WTC11 (cell line): Measurements from ENCODE around the gene GAS5.

Experiments
- ATF3 ChIP-seq: sonication (generic); formaldehyde crosslinking; conservative IDR thresholded peaks from 2 replicates; pipeline ENCODE4 v1.8.1; 2022; ENCODE audit warnings: mild to moderate bottlenecking, missing genetic modification reagents
- FOXK1 ChIP-seq: sonication (generic); formaldehyde crosslinking; IDR thresholded peaks from 2 replicates; pipeline ENCODE4 v1.8.0; 2022; ENCODE audit warnings: mild to moderate bottlenecking, moderate library complexity, missing genetic modification reagents
- IRF2 ChIP-seq: sonication (generic); formaldehyde crosslinking; IDR thresholded peaks from 2 replicates; pipeline ENCODE4 v1.8.0; 2022; ENCODE audit warnings: low read depth, missing genetic modification reagents, borderline replicate concordance
- MYBL2 ChIP-seq: sonication (generic); formaldehyde crosslinking; IDR thresholded peaks from 2 replicates; pipeline ENCODE4 v1.8.1; 2023; ENCODE audit warnings: mild to moderate bottlenecking, moderate library complexity, missing genetic modification reagents
- NR1H2 ChIP-seq: sonication (generic); formaldehyde crosslinking; IDR thresholded peaks from 2 replicates; pipeline ENCODE4 v1.9.0; 2021; ENCODE audit warnings: mild to moderate bottlenecking, moderate library complexity, missing genetic modification reagents
- PRDM15 ChIP-seq: sonication (generic); formaldehyde crosslinking; IDR thresholded peaks from 2 replicates; pipeline ENCODE4 v1.8.0; 2022; ENCODE audit warnings: missing genetic modification reagents
- SP1 ChIP-seq: sonication (generic); formaldehyde crosslinking; conservative IDR thresholded peaks from 2 replicates; pipeline ENCODE4 v1.8.1; 2022; ENCODE audit warnings: missing genetic modification reagents
- ZNF121 ChIP-seq: sonication (generic); formaldehyde crosslinking; IDR thresholded peaks from 2 replicates; pipeline ENCODE4 v1.8.0; 2023; ENCODE audit warnings: missing genetic modification reagents
- ZNF317 ChIP-seq: sonication (generic); formaldehyde crosslinking; IDR thresholded peaks from 2 replicates; pipeline ENCODE4 v1.8.1; 2023; ENCODE audit warnings: low read depth, mild to moderate bottlenecking, moderate library complexity, missing genetic modification reagents, borderline replicate concordance
- ZNF416 ChIP-seq: fragments of 250-450 bp; sonication (Bioruptor Pico); IDR thresholded peaks from 2 replicates; pipeline ENCODE4 v1.9.0; 2021; ENCODE audit warnings: mild to moderate bottlenecking, inconsistent platforms
- TF ChIP-seq, protein P1 (sequence below): sonication (generic); formaldehyde crosslinking; IDR thresholded peaks from 2 replicates; pipeline ENCODE4 v1.8.0; 2022; ENCODE audit warnings: mild to moderate bottlenecking, missing genetic modification reagents
- TF ChIP-seq, protein P2 (sequence below): fragments of 200-600 bp; IDR thresholded peaks from 2 replicates; pipeline ENCODE4 v1.8.0; 2022; ENCODE audit warnings: antibody characterized with exemption
- TF ChIP-seq, protein P3 (sequence below): sonication (generic); formaldehyde crosslinking; IDR thresholded peaks from 2 replicates; pipeline ENCODE4 v1.8.1; 2023; ENCODE audit warnings: mild to moderate bottlenecking, moderate library complexity, missing genetic modification reagents
- TF ChIP-seq, protein P4 (sequence below): sonication (generic); formaldehyde crosslinking; conservative IDR thresholded peaks from 2 replicates; pipeline ENCODE4 v1.8.1; 2023; ENCODE audit warnings: mild to moderate bottlenecking, low read depth, missing genetic modification reagents, moderate library complexity

DNA sequence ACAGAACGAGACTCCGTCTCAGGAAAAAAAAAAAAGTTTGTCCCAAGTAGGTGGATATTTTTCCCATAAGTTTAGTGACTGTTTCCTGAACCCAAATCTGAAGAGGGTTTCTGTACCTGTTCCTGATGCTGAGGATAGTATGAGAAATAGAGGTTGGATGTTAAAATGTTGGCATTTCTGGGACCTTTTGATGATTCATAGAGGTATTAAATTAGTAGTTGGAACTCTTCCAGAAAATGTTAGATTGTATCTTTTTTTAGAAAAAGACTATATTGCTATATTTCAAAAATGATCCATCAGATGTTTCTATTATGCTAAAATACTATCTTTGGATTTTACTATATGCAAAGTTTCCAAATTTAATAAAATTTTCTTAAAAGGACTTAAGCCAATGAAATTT is 40.2 kb downstream of the GAS5 start:
- TF ChIP-seq, protein P1, sequence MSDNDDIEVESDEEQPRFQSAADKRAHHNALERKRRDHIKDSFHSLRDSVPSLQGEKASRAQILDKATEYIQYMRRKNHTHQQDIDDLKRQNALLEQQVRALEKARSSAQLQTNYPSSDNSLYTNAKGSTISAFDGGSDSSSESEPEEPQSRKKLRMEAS (CRISPR knock-in tag), result no peak
- TF ChIP-seq, protein P2, sequence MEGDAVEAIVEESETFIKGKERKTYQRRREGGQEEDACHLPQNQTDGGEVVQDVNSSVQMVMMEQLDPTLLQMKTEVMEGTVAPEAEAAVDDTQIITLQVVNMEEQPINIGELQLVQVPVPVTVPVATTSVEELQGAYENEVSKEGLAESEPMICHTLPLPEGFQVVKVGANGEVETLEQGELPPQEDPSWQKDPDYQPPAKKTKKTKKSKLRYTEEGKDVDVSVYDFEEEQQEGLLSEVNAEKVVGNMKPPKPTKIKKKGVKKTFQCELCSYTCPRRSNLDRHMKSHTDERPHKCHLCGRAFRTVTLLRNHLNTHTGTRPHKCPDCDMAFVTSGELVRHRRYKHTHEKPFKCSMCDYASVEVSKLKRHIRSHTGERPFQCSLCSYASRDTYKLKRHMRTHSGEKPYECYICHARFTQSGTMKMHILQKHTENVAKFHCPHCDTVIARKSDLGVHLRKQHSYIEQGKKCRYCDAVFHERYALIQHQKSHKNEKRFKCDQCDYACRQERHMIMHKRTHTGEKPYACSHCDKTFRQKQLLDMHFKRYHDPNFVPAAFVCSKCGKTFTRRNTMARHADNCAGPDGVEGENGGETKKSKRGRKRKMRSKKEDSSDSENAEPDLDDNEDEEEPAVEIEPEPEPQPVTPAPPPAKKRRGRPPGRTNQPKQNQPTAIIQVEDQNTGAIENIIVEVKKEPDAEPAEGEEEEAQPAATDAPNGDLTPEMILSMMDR, result no peak
- TF ChIP-seq, protein P3, sequence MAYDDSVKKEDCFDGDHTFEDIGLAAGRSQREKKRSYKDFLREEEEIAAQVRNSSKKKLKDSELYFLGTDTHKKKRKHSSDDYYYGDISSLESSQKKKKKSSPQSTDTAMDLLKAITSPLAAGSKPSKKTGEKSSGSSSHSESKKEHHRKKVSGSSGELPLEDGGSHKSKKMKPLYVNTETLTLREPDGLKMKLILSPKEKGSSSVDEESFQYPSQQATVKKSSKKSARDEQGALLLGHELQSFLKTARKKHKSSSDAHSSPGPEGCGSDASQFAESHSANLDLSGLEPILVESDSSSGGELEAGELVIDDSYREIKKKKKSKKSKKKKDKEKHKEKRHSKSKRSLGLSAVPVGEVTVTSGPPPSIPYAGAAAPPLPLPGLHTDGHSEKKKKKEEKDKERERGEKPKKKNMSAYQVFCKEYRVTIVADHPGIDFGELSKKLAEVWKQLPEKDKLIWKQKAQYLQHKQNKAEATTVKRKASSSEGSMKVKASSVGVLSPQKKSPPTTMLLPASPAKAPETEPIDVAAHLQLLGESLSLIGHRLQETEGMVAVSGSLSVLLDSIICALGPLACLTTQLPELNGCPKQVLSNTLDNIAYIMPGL (CRISPR knock-in tag), result no peak
- TF ChIP-seq IRF2 (no peak), ZNF121 (CRISPR knock-in tag) (no peak), FOXK1 (CRISPR knock-in tag) (no peak), ZNF416 (CRISPR knock-in tag) (no peak), PRDM15 (CRISPR knock-in tag) (no peak), ATF3 (no peak), SP1 (CRISPR knock-in tag) (no peak), ZNF317 (no peak), MYBL2 (CRISPR knock-in tag) (no peak), NR1H2 (no peak)
- TF ChIP-seq, protein P4, sequence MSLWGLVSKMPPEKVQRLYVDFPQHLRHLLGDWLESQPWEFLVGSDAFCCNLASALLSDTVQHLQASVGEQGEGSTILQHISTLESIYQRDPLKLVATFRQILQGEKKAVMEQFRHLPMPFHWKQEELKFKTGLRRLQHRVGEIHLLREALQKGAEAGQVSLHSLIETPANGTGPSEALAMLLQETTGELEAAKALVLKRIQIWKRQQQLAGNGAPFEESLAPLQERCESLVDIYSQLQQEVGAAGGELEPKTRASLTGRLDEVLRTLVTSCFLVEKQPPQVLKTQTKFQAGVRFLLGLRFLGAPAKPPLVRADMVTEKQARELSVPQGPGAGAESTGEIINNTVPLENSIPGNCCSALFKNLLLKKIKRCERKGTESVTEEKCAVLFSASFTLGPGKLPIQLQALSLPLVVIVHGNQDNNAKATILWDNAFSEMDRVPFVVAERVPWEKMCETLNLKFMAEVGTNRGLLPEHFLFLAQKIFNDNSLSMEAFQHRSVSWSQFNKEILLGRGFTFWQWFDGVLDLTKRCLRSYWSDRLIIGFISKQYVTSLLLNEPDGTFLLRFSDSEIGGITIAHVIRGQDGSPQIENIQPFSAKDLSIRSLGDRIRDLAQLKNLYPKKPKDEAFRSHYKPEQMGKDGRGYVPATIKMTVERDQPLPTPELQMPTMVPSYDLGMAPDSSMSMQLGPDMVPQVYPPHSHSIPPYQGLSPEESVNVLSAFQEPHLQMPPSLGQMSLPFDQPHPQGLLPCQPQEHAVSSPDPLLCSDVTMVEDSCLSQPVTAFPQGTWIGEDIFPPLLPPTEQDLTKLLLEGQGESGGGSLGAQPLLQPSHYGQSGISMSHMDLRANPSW (CRISPR knock-in tag), result no peak
